Tibial nerve (tissue), 4 donors: ENCODE data around the gene EPS8L1.
"Not testable (repeated sequence)": the region's sequence is repeated elsewhere in the genome, so short reads cannot be mapped to it uniquely, and the experiment has no call there.

Experiments used
- EP300 ChIP-seq, 2 donors: sonication (generic); formaldehyde crosslinking; IDR thresholded peaks; one replicate each; pipeline ENCODE4 v1.6.1; 2017; ENCODE audit warnings: antibody characterized with exemption in 2 of 2, mild to moderate bottlenecking in 1 of 2
- POLR2A ChIP-seq, 2 donors: fragments of 450-650 bp; IDR thresholded peaks; one replicate each; pipeline ENCODE4 v1.6.1; 2017; ENCODE audit warnings: antibody characterized with exemption in 2 of 2, mild to moderate bottlenecking in 2 of 2, moderate library complexity in 2 of 2
- TF ChIP-seq, protein P1 (sequence below), 5 experiments: fragments of 200-600 bp in 3 of 5; fragments of 450-650 bp in 2 of 5; sonication (generic) in 3 of 5; IDR thresholded peaks; one replicate each; pipeline ENCODE4 v1.5.1; 2016 to 2019; ENCODE audit warnings: antibody characterized with exemption in 5 of 5, mild to moderate bottlenecking in 3 of 5, moderate library complexity in 2 of 5

DNA sequence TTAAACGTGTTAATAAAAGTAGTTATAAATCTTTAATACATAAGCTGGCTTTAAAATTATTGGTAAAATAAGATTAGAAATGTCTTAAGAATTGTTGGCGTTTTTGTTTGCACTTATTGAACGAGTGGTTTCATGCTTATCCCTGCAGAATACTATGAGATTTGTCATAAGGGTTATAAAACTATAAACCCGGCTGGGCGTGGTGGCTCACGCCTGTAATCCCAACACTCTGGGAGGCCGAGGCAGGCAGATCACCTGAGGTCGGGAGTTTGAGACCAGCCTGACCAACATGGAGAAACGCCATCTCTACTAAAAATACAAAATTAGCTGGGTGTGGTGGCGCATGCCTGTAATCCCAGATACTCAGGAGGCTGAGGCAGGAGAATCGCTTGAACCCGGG lies 35.0 kb upstream of the EPS8L1 start:
- not testable (repeated sequence) for TF ChIP-seq POLR2A, EP300 (IDR thresholded peaks at IDR 0.05)
- TF ChIP-seq, protein P1, sequence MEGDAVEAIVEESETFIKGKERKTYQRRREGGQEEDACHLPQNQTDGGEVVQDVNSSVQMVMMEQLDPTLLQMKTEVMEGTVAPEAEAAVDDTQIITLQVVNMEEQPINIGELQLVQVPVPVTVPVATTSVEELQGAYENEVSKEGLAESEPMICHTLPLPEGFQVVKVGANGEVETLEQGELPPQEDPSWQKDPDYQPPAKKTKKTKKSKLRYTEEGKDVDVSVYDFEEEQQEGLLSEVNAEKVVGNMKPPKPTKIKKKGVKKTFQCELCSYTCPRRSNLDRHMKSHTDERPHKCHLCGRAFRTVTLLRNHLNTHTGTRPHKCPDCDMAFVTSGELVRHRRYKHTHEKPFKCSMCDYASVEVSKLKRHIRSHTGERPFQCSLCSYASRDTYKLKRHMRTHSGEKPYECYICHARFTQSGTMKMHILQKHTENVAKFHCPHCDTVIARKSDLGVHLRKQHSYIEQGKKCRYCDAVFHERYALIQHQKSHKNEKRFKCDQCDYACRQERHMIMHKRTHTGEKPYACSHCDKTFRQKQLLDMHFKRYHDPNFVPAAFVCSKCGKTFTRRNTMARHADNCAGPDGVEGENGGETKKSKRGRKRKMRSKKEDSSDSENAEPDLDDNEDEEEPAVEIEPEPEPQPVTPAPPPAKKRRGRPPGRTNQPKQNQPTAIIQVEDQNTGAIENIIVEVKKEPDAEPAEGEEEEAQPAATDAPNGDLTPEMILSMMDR (IDR thresholded peaks at IDR 0.05) = not testable (repeated sequence)
